ENCODE results near the gene CHRDL2.
"Not testable (repeated sequence)": the region's sequence is repeated elsewhere in the genome, so short reads cannot be mapped to it uniquely, and the experiment has no call there.

The CHRDL2 gene

DNA sequence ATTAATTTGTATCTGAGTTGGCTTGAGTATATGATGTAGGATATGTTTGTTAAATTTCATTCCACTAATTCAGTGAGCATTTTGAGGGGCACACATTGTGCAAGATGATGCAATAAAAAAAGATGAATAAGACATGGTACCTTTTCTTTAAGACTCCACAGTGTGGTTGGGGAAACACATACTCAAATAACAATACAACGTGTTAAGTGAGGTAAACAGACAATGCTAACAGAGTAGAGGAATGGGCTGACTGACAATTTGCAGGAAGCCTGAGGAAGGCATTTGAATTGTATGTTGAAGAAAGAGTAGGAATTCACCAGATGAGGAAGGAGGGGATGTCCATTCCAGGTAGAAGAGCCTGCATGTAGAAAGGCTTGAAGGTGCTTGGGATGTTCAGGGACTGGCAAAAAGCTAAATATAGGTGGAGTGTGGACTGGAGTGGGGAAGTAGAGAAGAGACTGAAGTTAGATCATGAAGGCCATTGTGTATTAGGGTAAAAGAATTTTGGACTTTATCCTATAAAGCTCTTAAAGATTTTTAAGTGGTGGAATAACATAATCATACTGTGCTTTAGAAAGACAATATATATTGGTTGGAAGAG, 24.3 kb upstream of the CHRDL2 start:
- TF ChIP-seq, protein P1, sequence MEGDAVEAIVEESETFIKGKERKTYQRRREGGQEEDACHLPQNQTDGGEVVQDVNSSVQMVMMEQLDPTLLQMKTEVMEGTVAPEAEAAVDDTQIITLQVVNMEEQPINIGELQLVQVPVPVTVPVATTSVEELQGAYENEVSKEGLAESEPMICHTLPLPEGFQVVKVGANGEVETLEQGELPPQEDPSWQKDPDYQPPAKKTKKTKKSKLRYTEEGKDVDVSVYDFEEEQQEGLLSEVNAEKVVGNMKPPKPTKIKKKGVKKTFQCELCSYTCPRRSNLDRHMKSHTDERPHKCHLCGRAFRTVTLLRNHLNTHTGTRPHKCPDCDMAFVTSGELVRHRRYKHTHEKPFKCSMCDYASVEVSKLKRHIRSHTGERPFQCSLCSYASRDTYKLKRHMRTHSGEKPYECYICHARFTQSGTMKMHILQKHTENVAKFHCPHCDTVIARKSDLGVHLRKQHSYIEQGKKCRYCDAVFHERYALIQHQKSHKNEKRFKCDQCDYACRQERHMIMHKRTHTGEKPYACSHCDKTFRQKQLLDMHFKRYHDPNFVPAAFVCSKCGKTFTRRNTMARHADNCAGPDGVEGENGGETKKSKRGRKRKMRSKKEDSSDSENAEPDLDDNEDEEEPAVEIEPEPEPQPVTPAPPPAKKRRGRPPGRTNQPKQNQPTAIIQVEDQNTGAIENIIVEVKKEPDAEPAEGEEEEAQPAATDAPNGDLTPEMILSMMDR (IDR thresholded peaks at IDR 0.05; ENCODE audit: low read depth, low read length), result no peak
- peak overlapping the region; percentile 7; the same call in 1 of the 2 replicates for H3K4me3 ChIP-seq (ENCODE audit: low read depth, low read length)

DNA sequence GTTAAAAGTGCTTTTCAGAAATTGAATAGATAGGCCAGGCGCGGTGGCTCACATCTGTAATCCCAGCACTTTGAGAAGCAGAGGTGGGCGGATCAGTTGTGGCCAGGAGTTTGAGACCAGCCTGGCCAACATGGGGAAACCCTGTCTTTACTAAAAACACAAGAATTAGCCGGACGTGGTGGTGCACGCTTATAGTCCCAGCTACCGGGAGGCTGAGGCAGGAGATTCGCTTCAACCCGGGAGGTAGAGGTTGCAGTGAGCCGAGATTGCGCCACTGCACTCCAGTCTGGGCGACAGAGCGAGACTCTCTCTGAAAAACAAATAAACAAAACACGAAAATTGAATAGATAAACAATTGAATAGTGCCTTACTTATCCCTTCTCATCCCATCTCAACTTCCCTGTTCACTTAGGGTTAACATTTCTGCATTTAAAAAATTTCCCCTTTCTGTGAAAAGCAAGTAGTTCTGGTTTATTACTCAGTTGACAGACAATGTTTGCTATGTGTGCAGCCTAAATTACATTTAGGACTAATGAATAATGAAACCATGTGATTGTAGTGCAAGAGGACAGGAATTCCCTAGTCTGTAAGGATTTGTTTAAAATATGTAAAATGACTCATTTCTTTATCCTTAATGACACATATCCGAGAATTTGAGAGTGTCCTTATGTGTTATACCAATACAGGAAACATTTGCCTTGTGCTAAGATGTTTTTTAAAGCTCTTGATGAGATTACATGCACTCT, 23.5 kb upstream of the CHRDL2 start:
- peak overlapping the region; percentile 43 for H3K4me3 ChIP-seq (ENCODE audit: low read depth, low read length)
- TF ChIP-seq, protein P1 (IDR thresholded peaks at IDR 0.05; ENCODE audit: low read depth, low read length), result no peak

DNA sequence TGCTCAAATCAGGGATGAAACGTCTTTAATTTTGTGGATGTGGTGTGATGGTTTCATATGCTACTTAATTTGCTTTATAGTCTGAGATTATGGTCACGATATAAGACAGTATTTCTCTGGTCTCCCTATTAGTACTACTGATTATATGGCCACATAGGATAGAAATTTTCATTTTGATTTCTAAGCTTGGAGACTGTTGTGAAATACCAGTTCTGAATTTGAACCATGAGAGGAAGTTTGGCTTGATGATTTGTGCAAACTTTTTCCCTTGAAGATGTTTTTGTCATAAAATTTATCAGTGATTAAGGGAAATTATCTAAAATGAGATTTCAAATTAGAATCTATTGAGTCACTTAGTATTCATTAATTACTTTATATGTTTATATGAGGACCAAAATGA, 20.1 kb upstream of the CHRDL2 start:
- TF ChIP-seq, protein P1 (IDR thresholded peaks at IDR 0.05; ENCODE audit: low read depth, low read length), result no peak
- no peak overlapping the region for H3K4me3 ChIP-seq (ENCODE audit: low read depth, low read length)

DNA sequence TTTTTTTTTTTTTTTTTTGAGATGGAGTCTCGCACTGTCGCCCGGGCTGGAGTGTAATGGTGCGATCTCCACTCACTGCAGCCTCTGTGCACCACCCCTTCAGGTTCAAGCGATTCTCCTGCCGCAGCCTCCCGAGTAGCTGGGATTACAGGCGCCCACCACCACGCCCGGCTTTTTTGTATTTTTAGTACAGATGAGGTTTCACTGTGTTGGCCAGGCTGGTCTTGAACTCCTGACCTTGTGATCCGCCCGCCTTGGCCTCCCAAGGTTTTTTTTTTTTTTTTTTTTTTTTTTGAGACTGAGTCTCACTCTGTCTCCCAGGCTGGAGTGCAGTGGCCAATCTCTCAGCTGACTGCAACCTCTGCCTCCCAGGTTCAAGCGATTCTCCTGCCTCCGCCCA, 19.4 kb upstream of the CHRDL2 start:
- not testable (repeated sequence) for H3K4me3 ChIP-seq (ENCODE audit: low read depth, low read length)

DNA sequence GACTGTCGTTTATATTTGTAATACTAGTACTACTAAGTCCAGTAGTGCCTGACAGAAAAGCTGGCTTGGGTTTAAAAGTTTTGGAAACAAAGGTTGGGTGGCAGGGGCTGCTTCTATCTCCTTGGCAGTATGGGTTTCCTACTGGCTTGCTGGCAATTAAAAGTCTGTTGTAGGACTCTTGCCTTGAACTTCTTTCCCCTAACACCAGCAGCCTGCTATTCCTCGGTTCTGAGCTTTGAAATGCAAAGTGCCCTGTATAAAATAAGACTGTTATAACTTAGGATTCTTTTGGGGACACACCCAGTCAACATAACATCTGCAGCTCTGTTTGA, 18.7 kb upstream of the CHRDL2 start:
- TF ChIP-seq, protein P1 (IDR thresholded peaks at IDR 0.05; ENCODE audit: low read depth, low read length), result no peak
- peak overlapping the region; percentile 73 for H3K4me3 ChIP-seq (ENCODE audit: low read depth, low read length)

DNA sequence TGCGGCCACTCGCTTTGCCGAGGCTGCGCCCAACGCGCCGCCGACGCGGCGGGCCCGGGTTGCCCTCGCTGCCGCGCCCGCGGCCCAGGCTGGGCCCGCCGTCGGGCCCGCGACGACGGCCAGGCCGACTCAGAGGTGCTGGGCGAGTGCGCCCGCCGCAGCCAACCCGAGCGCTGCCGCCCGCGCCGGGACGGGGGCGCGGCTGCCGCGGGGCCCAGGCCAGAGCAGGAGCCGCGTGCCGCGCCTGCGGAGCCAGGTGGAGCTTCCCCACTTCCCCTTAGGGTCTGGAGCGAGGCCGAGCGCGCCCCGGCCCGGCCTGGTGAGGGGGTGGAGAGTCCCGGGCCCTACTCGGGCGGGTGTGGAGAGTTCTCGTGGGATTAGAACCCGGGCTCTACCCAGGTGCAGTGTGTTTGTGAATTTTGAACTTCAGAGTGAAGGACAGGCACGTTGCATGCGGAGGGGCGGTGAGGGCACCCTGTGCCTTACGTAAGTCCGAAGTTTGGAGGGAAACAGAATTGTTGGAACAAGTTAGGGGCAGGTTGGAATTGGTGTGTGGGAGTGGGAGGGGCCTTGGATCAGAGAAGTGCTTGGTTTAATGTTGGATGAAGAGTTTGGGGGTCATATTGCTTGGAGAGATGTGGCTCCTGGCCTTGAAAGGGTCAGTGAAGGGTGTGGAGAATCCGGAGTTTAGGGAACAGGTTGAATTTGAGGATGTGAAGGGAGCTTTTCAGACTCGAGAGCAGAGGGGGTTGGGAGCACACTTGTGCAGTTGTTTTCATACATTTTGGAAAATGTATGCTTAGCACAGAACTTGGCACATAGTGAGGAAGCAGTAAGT, 18.1 kb upstream of the CHRDL2 start:
- H3K4me3 ChIP-seq (ENCODE audit: low read depth, low read length), result peak overlapping the region; percentile 73
- TF ChIP-seq, protein P1 (IDR thresholded peaks at IDR 0.05; ENCODE audit: low read depth, low read length), result no peak

DNA sequence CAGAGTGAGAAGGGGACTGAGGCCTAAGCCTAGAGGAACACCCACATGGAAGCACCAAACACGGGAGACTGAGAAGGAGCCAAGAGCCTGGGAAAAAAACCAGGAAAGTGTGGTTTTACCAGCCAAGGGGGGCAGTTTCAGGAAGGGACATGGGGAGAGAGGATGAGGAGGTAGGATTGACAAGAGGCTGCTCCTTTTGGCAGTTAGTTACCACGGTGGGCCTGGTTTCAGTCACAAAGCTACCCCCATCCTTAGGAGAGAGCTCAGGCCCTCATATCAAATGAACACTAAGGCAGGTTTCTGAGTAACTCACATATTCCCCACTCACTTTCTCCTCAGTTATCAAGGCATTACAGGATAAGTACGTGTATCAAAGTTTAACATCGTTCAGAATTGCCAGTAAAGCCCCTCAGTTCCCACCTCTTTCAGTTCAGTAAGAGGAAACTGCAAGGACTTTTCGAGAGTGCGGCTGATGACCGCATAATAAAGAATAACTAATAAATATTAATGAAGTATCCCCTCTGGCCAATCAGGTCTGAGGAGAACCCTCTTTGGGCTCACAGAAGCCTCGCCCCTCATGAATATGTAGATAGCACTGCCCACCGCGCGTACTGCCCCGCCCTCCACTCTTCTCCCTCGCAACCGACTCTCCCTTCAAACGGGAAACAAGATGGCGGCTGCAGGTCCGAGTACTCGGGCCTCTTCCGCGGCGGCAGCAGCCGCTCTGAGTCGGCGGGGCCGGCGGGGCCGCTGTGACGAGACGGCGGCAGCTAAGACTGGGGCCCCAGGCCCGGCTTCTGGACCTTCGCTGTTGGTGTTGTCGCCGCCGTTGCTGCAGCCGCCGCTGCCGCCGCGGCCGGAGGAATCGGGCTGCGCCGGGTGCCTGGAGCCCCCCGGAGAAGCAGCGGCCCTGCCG, 17.2 kb upstream of the CHRDL2 start, which contains the start of gene RNF169:
RNF169 (plus strand) TSS at position 639 of the 916 bp plus-strand sequence; CDS start at position 671, 32 bp downstream.
- peak within 1 kb of the TSS; percentile 73 for H3K4me3 ChIP-seq (ENCODE audit: low read depth, low read length)
- TF ChIP-seq, protein P1 (IDR thresholded peaks at IDR 0.05; ENCODE audit: low read depth, low read length), result no peak

Measured in WI38 (cell line).